ENCODE data around the gene P4HA1. TPM values are rescaled to one million over a fixed set of nuclear protein-coding genes. Genes with fewer than 3 reads are reported as not detected.
"Not testable (repeated sequence)": the region's sequence is repeated elsewhere in the genome, so short reads cannot be mapped to it uniquely, and the experiment has no call there.

P4HA1 gene
- total and polyA plus RNA-seq, 4 donors: 10.6 to 72.5 (median 28.6) TPM

DNA sequence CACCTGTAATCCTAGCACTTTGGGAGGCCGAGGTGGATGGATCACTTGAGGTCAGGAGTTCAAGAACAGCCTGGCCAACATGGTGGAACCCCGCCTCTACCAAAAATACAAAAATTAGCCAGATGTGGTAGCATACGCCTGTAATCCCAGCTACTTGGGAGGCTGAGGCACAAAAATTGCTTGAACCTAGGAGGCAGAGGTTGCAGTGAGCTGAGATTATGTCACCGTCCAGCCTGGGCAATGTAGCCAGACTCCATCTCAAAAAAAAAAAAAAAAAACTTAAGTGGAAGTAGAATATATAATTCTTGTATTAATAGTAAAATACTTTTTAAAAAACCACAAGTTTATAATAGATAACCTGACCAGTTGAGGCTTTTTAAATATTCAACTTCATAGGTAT lies 112.0 kb downstream of the P4HA1 start:
- H3K27me3 ChIP-seq (ENCODE audit: control insufficient read depth in 1 of 2, insufficient read depth in 2 of 2, low read length in 1 of 2); H3K4me3 ChIP-seq (ENCODE audit: low read length in 2 of 2); DNase-seq; H3K36me3 ChIP-seq (ENCODE audit: control insufficient read depth in 1 of 2, insufficient read depth in 2 of 2, low read length in 1 of 2); H3K27ac ChIP-seq (ENCODE audit: low read depth in 1 of 2, low read length in 2 of 2); H3K9me3 ChIP-seq (ENCODE audit: control insufficient read depth, low read length); H3K4me1 ChIP-seq (ENCODE audit: control insufficient read depth in 1 of 2, insufficient read depth in 2 of 2, low read length in 2 of 2); intact Hi-C loops (cut with DNase I); ATAC-seq (ENCODE audit: low FRiP score): not testable (repeated sequence)
- 90 to 97% methylated on average over 4 of the region's 4 CpGs for WGBS, 2 donors

DNA sequence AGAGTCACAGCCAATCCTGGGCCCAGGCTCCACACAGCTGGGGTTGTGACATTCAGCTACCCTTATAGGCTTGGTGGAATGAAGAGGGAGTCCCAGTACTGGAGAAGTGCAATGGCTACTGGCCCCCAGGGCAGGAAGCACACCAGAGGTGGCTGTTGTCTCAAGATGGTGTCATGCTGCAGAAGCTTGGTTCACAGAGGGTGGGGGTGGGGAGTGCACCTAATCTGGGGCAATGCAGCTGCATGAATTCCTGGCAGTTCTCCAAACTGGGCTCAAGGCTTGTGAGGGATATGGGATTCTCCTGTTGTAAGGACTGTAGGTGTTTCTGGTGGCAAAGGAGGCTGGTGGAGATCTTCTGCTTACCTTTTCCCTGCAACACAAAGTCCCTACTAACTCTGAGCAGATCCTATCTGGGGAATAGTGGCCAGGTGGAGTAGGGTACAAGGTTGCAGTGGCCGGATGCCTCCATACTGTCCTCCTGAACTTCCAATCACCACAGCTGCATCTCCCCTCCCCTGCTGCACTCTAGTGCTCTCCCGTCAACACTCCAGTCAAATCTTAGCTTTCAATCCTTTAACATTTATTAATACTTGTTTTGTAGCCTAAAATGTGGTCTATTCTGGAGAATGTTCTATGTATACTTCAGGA lies 114.7 kb downstream of the P4HA1 start:
- no peaks in the 10 kb centered on the region for H3K36me3 ChIP-seq (ENCODE audit: control insufficient read depth in 1 of 2, insufficient read depth in 2 of 2, low read length in 1 of 2)
- WGBS, 2 donors: 90 to 91% methylated on average over 2 of the region's 2 CpGs
- no peaks in the 10 kb centered on the region for H3K4me1 ChIP-seq (ENCODE audit: control insufficient read depth in 1 of 2, insufficient read depth in 2 of 2, low read length in 2 of 2)
- ATAC-seq (ENCODE audit: low FRiP score): no peak
- DNase-seq: no peak
- intact Hi-C loops (cut with DNase I): no loop called here
- peaks cover 1% of the 10 kb centered on the region for H3K9me3 ChIP-seq (ENCODE audit: control insufficient read depth, low read length)
- no peak overlapping the region for H3K4me3 ChIP-seq (ENCODE audit: low read length in 2 of 2)
- H3K27me3 ChIP-seq (ENCODE audit: control insufficient read depth in 1 of 2, insufficient read depth in 2 of 2, low read length in 1 of 2): no peaks in the 10 kb centered on the region
- no peak overlapping the region for H3K27ac ChIP-seq (ENCODE audit: low read depth in 1 of 2, low read length in 2 of 2)

- no peak for ATAC-seq (ENCODE audit: low FRiP score)
- intact Hi-C loops (cut with DNase I): no loop called here
Measured at GRCh38 chr10:72981028-72981881, 115.4 kb downstream of the P4HA1 start.

DNA sequence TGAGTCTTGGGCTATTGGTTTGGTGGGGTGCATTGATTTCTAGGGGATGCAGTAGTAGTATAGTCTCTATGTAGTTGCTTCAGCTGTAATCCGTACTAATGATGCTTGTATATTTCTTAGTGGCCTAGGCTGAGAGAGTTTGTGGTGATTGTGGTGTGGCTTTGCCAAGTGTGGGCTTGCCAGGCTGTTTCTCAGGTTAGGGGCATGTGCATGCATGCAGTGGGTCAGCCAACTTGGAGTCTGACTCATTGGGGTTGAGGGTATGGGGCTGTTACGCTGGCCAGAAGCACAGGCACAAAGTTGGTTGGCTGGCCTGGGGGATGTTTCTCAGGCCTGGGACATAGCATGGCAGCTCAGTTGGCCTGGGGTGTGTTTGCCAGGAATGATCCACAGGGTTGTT lies 116.3 kb downstream of the P4HA1 start:
- Histone ChIP-seq H3K27me3 (ENCODE audit: control insufficient read depth in 1 of 2, insufficient read depth in 2 of 2, low read length in 1 of 2) (no peaks in the 10 kb centered on the region), H3K27ac (ENCODE audit: low read depth in 1 of 2, low read length in 2 of 2) (no peak overlapping the region), H3K4me3 (ENCODE audit: low read length in 2 of 2) (no peak overlapping the region), H3K36me3 (ENCODE audit: control insufficient read depth in 1 of 2, insufficient read depth in 2 of 2, low read length in 1 of 2) (no peaks in the 10 kb centered on the region), H3K9me3 (ENCODE audit: control insufficient read depth, low read length) (peaks cover 3% of the 10 kb centered on the region), H3K4me1 (ENCODE audit: control insufficient read depth in 1 of 2, insufficient read depth in 2 of 2, low read length in 2 of 2) (no peaks in the 10 kb centered on the region)
- no peak for ATAC-seq (ENCODE audit: low FRiP score)
- intact Hi-C loops (cut with DNase I): no loop called here
- 97% methylated on average over 2 of the region's 2 CpGs for WGBS, 2 donors
- no peak for DNase-seq

More at GRCh38 chr10:72981028-72981881, 115.4 kb downstream of the P4HA1 start:
- Histone ChIP-seq H3K27ac (ENCODE audit: low read depth in 1 of 2, low read length in 2 of 2) (no peak overlapping the region), H3K9me3 (ENCODE audit: control insufficient read depth, low read length) (peaks cover 1% of the 10 kb centered on the region), H3K4me1 (ENCODE audit: control insufficient read depth in 1 of 2, insufficient read depth in 2 of 2, low read length in 2 of 2) (no peaks in the 10 kb centered on the region), H3K27me3 (ENCODE audit: control insufficient read depth in 1 of 2, insufficient read depth in 2 of 2, low read length in 1 of 2) (no peaks in the 10 kb centered on the region), H3K4me3 (ENCODE audit: low read length in 2 of 2) (no peak overlapping the region), H3K36me3 (ENCODE audit: control insufficient read depth in 1 of 2, insufficient read depth in 2 of 2, low read length in 1 of 2) (no peaks in the 10 kb centered on the region)
- DNase-seq: no peak
- WGBS, 2 donors: 82 to 93% methylated on average over 4 of the region's 4 CpGs

DNA sequence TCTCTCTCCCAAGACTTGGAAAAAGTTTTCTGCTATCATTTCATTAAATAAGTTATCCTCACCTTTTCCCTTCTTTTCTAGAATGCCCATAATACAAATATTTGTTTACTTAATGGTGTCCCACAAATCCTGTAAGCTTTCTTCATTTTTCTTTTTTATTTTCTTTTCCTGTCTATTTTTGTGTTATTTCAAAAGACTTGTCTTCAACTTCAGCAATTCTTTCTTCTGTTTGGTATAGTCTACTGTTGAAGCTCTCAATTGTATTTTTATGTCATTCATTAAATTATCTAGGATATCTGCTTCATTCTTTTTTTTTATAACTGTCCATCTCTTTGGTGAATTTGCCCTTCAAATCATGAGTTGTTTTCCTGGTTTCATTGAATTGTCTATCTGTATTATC lies 117.0 kb downstream of the P4HA1 start:
- DNase-seq (no peak), ATAC-seq (ENCODE audit: low FRiP score) (no peak)
- intact Hi-C loops (cut with DNase I): no loop called here
- Histone ChIP-seq H3K27me3 (ENCODE audit: control insufficient read depth in 1 of 2, insufficient read depth in 2 of 2, low read length in 1 of 2) (no peaks in the 10 kb centered on the region), H3K4me3 (ENCODE audit: low read length in 2 of 2) (no peak overlapping the region), H3K36me3 (ENCODE audit: control insufficient read depth in 1 of 2, insufficient read depth in 2 of 2, low read length in 1 of 2) (no peaks in the 10 kb centered on the region), H3K27ac (ENCODE audit: low read depth in 1 of 2, low read length in 2 of 2) (no peak overlapping the region), H3K4me1 (ENCODE audit: control insufficient read depth in 1 of 2, insufficient read depth in 2 of 2, low read length in 2 of 2) (no peaks in the 10 kb centered on the region), H3K9me3 (ENCODE audit: control insufficient read depth, low read length) (peaks cover 3% of the 10 kb centered on the region)

DNA sequence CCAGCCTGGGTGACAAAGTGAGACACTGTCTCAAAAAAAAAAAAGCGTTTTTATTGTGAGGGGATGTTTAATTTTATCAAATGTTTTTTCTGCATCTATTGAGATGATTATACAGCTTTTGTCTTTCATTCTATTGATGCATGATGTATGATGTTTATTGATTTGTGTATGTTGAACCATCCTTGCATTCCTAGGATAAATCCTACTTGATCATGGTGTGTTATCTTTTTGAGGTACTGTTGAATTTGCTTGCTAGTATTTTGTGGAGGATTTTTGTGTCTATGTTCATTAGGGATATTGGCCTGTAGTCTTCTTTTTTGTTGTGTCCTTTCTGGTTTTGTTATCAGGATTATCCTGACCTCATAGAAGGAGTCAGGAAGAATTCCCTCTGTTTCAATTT lies 119.8 kb downstream of the P4HA1 start:
- no peaks in the 10 kb centered on the region for H3K4me1 ChIP-seq (ENCODE audit: control insufficient read depth in 1 of 2, insufficient read depth in 2 of 2, low read length in 2 of 2)
- H3K27me3 ChIP-seq (ENCODE audit: control insufficient read depth in 1 of 2, insufficient read depth in 2 of 2, low read length in 1 of 2): no peaks in the 10 kb centered on the region
- H3K27ac ChIP-seq (ENCODE audit: low read depth in 1 of 2, low read length in 2 of 2): no peak overlapping the region
- 86 to 89% methylated on average over 1 of the region's 1 CpG for WGBS, 2 donors
- ATAC-seq (ENCODE audit: low FRiP score) (no peak), DNase-seq (no peak)
- H3K9me3 ChIP-seq (ENCODE audit: control insufficient read depth, low read length): peaks cover 3% of the 10 kb centered on the region
- no peak overlapping the region for H3K4me3 ChIP-seq (ENCODE audit: low read length in 2 of 2)
- H3K36me3 ChIP-seq (ENCODE audit: control insufficient read depth in 1 of 2, insufficient read depth in 2 of 2, low read length in 1 of 2): no peaks in the 10 kb centered on the region
- intact Hi-C loops (cut with DNase I): no loop called here

Other genes starting within 250 kb of the P4HA1 start
- gene OIT3, start 203.1 kb downstream of the P4HA1 start, total RNA-seq: under 1 TPM; 0.15 to 0.23 TPM
- not detected for gene OIT3, start 203.1 kb downstream of the P4HA1 start, polyA plus RNA-seq
- gene PLA2G12B, start 142.1 kb downstream of the P4HA1 start, total RNA-seq: not detected
- gene PLA2G12B, start 142.1 kb downstream of the P4HA1 start, polyA plus RNA-seq: 1 to 10 TPM in 1 of 2 donors, not detected in 1; 4.4 TPM
- 1 to 10 TPM; 1.1 to 1.7 TPM for gene NUDT13, start 13.6 kb upstream of the P4HA1 start, total RNA-seq
- gene NUDT13, start 13.6 kb upstream of the P4HA1 start, polyA plus RNA-seq: 1 to 10 TPM; 2.4 to 3.6 TPM
- gene ECD, start 71.1 kb upstream of the P4HA1 start, total RNA-seq: 10 to 100 TPM; 23.7 to 25.8 TPM
- 10 to 100 TPM in 1 of 2 donors, 1 to 10 TPM in 1; 9.9 to 10.8 TPM for gene ECD, start 71.1 kb upstream of the P4HA1 start, polyA plus RNA-seq
- 10 to 100 TPM; 20.0 to 22.7 TPM for gene FAM149B1, start 71.3 kb upstream of the P4HA1 start, total RNA-seq
- gene FAM149B1, start 71.3 kb upstream of the P4HA1 start, polyA plus RNA-seq: 10 to 100 TPM; 21.1 to 22.4 TPM
- 10 to 100 TPM in 1 of 2 donors, 1 to 10 TPM in 1; 9.5 to 12.4 TPM for gene DNAJC9, start 150.4 kb upstream of the P4HA1 start, total RNA-seq
- gene DNAJC9, start 150.4 kb upstream of the P4HA1 start, polyA plus RNA-seq: 10 to 100 TPM in 1 of 2 donors, 1 to 10 TPM in 1; 8.0 to 13.5 TPM
- gene MRPS16, start 155.8 kb upstream of the P4HA1 start, total RNA-seq: 10 to 100 TPM; 41.9 to 44.8 TPM
- 10 to 100 TPM; 39.5 to 45.7 TPM for gene MRPS16, start 155.8 kb upstream of the P4HA1 start, polyA plus RNA-seq

Measured in aorta (tissue), 5 donors.